Measurements from ENCODE around the gene SLC2A5.

Gene SLC2A5

DNA sequence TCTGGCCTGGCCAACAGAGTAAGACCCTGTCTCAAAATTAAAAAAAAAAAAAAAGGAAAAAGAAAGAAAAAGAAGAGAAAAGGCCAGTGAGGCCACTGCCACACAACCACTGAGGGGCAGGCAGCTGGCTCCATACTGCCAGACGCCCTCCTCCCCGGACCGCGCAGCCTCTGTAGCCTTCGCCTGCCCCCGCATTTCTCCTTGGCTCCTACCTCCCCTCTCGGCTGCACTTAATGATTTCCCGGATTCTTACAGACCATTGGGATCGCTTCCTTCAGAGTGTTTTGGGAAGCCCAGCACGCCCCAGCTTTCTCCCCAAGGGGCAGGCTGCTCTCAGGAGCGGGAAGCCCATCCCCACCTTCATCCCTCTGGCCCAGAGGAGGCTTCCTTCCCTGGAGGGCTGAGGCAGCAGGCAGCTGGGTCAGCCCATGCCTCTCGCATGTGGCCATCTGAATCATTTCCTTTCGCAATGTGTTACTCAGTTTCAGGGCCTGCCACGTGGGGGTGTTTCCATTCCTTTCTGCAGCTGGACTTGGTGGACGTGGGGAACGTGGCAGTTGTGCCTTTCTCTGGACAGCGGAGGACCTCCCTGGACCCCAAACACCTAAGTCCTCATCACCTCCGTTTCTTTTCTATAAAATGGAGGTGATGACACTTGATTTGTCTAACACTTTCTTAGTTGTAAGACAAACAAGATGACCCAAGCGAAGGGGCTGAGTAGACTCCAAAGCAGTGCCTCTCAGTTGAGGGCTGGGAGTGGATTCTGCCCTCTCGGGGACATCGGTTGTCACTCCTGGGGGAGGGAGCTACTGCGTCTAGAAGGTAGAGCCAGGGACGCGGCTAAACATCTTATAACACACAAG lies 2.3 kb downstream of the SLC2A5 start:
- ATAC-seq (replicated peaks; ENCODE audit: extremely low read depth, poor library complexity, severe bottlenecking), result no peak
- Mint-ChIP-seq H3K4me3 (no peak overlapping the region), H3K27me3 (peaks cover 24% of the 10 kb centered on the region), H3K9me3 (no peaks in the 10 kb centered on the region), H3K4me1 (peaks cover 5% of the 10 kb centered on the region), H3K36me3 (ENCODE audit: insufficient read depth) (no peaks in the 10 kb centered on the region), H3K27ac (ENCODE audit: low read depth) (no peak overlapping the region)
- no peak for DNase-seq (ENCODE audit: low spot score in 2 of 2)

GRCh38 chr1:9065213-9065751 lies 4.2 kb downstream of the SLC2A5 start:
- no peak for DNase-seq (ENCODE audit: low spot score in 2 of 2)
- Mint-ChIP-seq H3K4me1 (peaks cover 5% of the 10 kb centered on the region), H3K4me3 (no peak overlapping the region), H3K27me3 (peaks cover 24% of the 10 kb centered on the region), H3K27ac (ENCODE audit: low read depth) (no peak overlapping the region), H3K36me3 (ENCODE audit: insufficient read depth) (no peaks in the 10 kb centered on the region), H3K9me3 (no peaks in the 10 kb centered on the region)
- ATAC-seq (replicated peaks; ENCODE audit: extremely low read depth, poor library complexity, severe bottlenecking), result no peak

- ATAC-seq (replicated peaks; ENCODE audit: extremely low read depth, poor library complexity, severe bottlenecking) (no peak), DNase-seq (ENCODE audit: low spot score in 2 of 2) (no peak)
- no peaks in the 10 kb centered on the region for H3K4me1 Mint-ChIP-seq
- peaks cover 10% of the 10 kb centered on the region for H3K27me3 Mint-ChIP-seq
- H3K9me3 Mint-ChIP-seq, result no peaks in the 10 kb centered on the region
- H3K27ac Mint-ChIP-seq (ENCODE audit: low read depth), result no peak overlapping the region
- H3K36me3 Mint-ChIP-seq (ENCODE audit: insufficient read depth), result no peaks in the 10 kb centered on the region
- no peak overlapping the region for H3K4me3 Mint-ChIP-seq
These were observed 6.6 kb downstream of the SLC2A5 start for GRCh38 chr1:9062846-9063245.

- Mint-ChIP-seq H3K27ac (ENCODE audit: low read depth) (no peak overlapping the region), H3K36me3 (ENCODE audit: insufficient read depth) (no peaks in the 10 kb centered on the region), H3K4me3 (no peak overlapping the region), H3K4me1 (no peaks in the 10 kb centered on the region), H3K27me3 (peaks cover 5% of the 10 kb centered on the region), H3K9me3 (no peaks in the 10 kb centered on the region)
- ATAC-seq (replicated peaks; ENCODE audit: extremely low read depth, poor library complexity, severe bottlenecking), result no peak
- DNase-seq (ENCODE audit: low spot score in 2 of 2), result no peak
These were observed 7.4 kb downstream of the SLC2A5 start for GRCh38 chr1:9062021-9062471.

DNA sequence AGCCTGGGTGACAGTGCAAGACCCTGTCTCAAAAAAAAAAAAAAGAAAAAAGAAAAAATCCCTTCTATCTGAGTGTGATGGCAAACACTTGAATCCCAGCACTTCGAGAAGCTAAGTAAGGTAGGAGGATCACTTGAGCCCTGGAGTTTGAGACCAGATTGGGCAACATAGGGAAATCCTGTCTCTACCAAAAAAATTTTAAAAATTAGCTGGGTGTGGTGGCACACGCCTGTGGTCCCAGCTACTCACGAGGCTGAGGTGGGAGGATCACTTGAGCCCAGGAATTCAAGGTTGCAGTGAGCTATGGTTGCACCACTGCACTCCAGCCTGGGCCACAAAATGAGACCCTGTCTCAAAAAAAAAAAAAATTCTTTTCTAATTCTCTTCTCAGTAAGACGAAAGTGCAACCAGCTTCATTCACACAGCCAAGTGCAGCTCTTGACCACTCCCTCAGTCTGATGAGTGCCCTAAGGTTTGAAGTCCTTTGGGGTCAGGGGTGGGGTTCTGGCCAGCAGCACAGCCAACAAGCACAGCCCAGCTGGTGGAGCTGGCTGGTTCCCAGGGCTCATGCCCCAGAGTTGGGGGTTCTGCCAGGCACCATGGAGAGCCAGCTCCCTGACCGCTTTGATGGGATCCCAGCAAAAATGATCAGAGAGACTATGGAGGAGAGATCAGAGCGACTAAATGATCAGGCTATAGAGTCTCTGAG lies 8.0 kb downstream of the SLC2A5 start:
- H3K36me3 Mint-ChIP-seq (ENCODE audit: insufficient read depth), result no peaks in the 10 kb centered on the region
- ATAC-seq (replicated peaks; ENCODE audit: extremely low read depth, poor library complexity, severe bottlenecking) (no peak), DNase-seq (ENCODE audit: low spot score in 2 of 2) (no peak)
- H3K27ac Mint-ChIP-seq (ENCODE audit: low read depth), result no peak overlapping the region
- H3K4me3 Mint-ChIP-seq, result no peak overlapping the region
- H3K9me3 Mint-ChIP-seq, result no peaks in the 10 kb centered on the region
- no peaks in the 10 kb centered on the region for H3K27me3 Mint-ChIP-seq
- no peaks in the 10 kb centered on the region for H3K4me1 Mint-ChIP-seq

GRCh38 chr1:9059891-9060744 lies 9.3 kb downstream of the SLC2A5 start:
- H3K4me3 Mint-ChIP-seq, result no peak overlapping the region
- H3K36me3 Mint-ChIP-seq (ENCODE audit: insufficient read depth), result no peaks in the 10 kb centered on the region
- DNase-seq (ENCODE audit: low spot score in 2 of 2) (no peak), ATAC-seq (replicated peaks; ENCODE audit: extremely low read depth, poor library complexity, severe bottlenecking) (no peak)
- H3K27ac Mint-ChIP-seq (ENCODE audit: low read depth), result no peak overlapping the region
- no peaks in the 10 kb centered on the region for H3K4me1 Mint-ChIP-seq
- H3K9me3 Mint-ChIP-seq, result no peaks in the 10 kb centered on the region
- no peaks in the 10 kb centered on the region for H3K27me3 Mint-ChIP-seq

DNA sequence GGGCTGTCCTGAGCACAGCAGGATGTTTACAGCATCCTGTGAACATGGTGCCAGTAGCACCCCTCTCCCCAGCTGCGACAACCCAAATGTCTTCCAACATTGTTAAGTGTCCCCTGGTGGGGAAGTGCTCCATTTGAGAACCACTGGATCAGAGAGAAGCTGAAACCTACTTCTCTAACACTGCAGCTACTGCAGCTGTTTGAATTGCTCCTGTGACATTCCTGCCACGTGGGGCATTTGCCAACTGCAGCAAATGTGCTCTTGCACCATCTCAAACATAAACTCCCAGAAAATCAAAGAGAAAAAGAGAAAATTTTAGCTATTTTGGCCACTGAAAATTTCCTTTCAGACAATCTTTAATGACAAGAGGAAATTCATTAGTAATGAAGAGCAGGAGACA lies 11.0 kb downstream of the SLC2A5 start:
- no peak for ATAC-seq (replicated peaks; ENCODE audit: extremely low read depth, poor library complexity, severe bottlenecking)
- H3K9me3 Mint-ChIP-seq, result no peaks in the 10 kb centered on the region
- no peak for DNase-seq (ENCODE audit: low spot score in 2 of 2)
- H3K27me3 Mint-ChIP-seq, result no peaks in the 10 kb centered on the region
- H3K36me3 Mint-ChIP-seq (ENCODE audit: insufficient read depth), result no peaks in the 10 kb centered on the region
- no peak overlapping the region for H3K4me3 Mint-ChIP-seq
- no peak overlapping the region for H3K27ac Mint-ChIP-seq (ENCODE audit: low read depth)
- H3K4me1 Mint-ChIP-seq, result no peaks in the 10 kb centered on the region

DNA sequence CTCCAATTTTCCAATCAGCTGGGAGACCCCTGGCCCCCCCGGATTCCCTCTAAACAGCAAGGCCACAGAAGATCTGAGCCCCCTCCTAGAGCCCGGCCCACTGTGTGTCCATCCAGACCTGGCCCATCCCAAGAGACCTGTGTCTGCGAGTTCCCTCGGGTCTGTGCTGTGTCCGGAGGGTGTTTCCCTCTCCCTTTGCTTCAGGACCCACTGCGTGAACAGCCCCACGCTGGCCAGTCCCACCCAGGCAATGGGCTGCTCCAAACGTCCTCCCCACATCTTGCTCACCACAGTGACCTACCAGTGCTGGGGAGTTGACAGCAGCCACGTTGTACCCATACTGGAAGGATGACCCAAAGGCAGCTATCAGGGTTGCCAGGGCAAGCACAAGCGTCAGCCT lies 11.6 kb downstream of the SLC2A5 start:
- H3K4me1 Mint-ChIP-seq, result no peaks in the 10 kb centered on the region
- no peaks in the 10 kb centered on the region for H3K36me3 Mint-ChIP-seq (ENCODE audit: insufficient read depth)
- no peak overlapping the region for H3K27ac Mint-ChIP-seq (ENCODE audit: low read depth)
- no peaks in the 10 kb centered on the region for H3K9me3 Mint-ChIP-seq
- ATAC-seq (replicated peaks; ENCODE audit: extremely low read depth, poor library complexity, severe bottlenecking) (no peak), DNase-seq (ENCODE audit: low spot score in 2 of 2) (no peak)
- no peaks in the 10 kb centered on the region for H3K27me3 Mint-ChIP-seq
- no peak overlapping the region for H3K4me3 Mint-ChIP-seq

DNA sequence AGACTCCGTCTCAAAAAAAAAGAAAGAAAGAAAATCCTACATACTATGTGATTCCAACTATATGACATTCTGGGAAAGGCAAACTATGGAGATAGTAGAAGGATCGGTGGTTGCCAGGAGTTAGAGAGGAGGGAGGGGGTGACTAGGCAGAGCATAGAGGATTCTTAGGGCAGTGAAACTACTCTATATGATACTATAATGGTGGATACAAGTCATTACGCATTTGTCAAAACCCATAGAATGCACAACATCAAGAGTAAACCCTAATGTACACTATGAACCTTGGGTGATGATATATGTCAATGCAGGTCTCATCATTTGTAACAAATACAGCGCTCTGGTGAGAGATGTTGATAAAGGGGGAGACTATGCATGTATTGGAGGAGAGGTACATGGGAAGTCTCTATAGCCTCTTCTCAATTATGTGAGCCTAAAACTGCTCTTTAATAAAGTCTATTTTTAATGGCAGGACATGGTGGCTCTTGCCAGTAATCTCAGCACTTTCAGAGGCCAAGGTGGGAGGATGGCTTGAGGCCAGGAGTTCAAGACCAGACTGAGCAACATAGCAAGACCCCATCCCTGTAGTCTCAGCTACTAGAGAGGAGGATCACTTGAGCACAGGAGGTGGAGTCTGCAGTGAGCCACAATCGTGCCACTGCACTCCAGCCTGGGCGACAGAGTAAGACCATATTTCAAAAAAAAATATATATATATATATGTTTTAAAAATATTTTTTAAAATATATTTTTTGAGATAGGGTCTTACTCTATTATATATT lies 17.0 kb downstream of the SLC2A5 start:
- Mint-ChIP-seq H3K4me3 (no peak overlapping the region), H3K27me3 (peaks cover 12% of the 10 kb centered on the region), H3K27ac (ENCODE audit: low read depth) (no peak overlapping the region), H3K9me3 (no peaks in the 10 kb centered on the region), H3K36me3 (ENCODE audit: insufficient read depth) (peaks cover 2% of the 10 kb centered on the region), H3K4me1 (no peaks in the 10 kb centered on the region)
- DNase-seq (ENCODE audit: low spot score in 2 of 2) (no peak), ATAC-seq (replicated peaks; ENCODE audit: extremely low read depth, poor library complexity, severe bottlenecking) (no peak)

GRCh38 chr1:9051379-9051778 lies 18.1 kb downstream of the SLC2A5 start:
- Mint-ChIP-seq H3K27me3 (peaks cover 23% of the 10 kb centered on the region), H3K27ac (ENCODE audit: low read depth) (no peak overlapping the region), H3K36me3 (ENCODE audit: insufficient read depth) (peaks cover 2% of the 10 kb centered on the region), H3K4me3 (no peak overlapping the region), H3K4me1 (no peaks in the 10 kb centered on the region), H3K9me3 (no peaks in the 10 kb centered on the region)
- DNase-seq (ENCODE audit: low spot score in 2 of 2), result no peak
- no peak for ATAC-seq (replicated peaks; ENCODE audit: extremely low read depth, poor library complexity, severe bottlenecking)

GRCh38 chr1:9050803-9051202 lies 18.6 kb downstream of the SLC2A5 start:
- H3K4me1 Mint-ChIP-seq, result no peaks in the 10 kb centered on the region
- no peak for ATAC-seq (replicated peaks; ENCODE audit: extremely low read depth, poor library complexity, severe bottlenecking)
- peaks cover 2% of the 10 kb centered on the region for H3K36me3 Mint-ChIP-seq (ENCODE audit: insufficient read depth)
- peaks cover 23% of the 10 kb centered on the region for H3K27me3 Mint-ChIP-seq
- no peak overlapping the region for H3K27ac Mint-ChIP-seq (ENCODE audit: low read depth)
- no peaks in the 10 kb centered on the region for H3K9me3 Mint-ChIP-seq
- H3K4me3 Mint-ChIP-seq, result no peak overlapping the region
- no peak for DNase-seq (ENCODE audit: low spot score in 2 of 2)

GRCh38 chr1:9048551-9048950 lies 20.9 kb downstream of the SLC2A5 start:
- H3K4me3 Mint-ChIP-seq, result no peak overlapping the region
- no peak for ATAC-seq (replicated peaks; ENCODE audit: extremely low read depth, poor library complexity, severe bottlenecking)
- DNase-seq (ENCODE audit: low spot score in 2 of 2), result no peak
- peaks cover 36% of the 10 kb centered on the region for H3K27me3 Mint-ChIP-seq
- H3K9me3 Mint-ChIP-seq, result no peaks in the 10 kb centered on the region
- peaks cover 2% of the 10 kb centered on the region for H3K36me3 Mint-ChIP-seq (ENCODE audit: insufficient read depth)
- H3K4me1 Mint-ChIP-seq, result no peaks in the 10 kb centered on the region
- H3K27ac Mint-ChIP-seq (ENCODE audit: low read depth), result no peak overlapping the region
